ENCODE results near the gene MPO.

- TF ChIP-seq POLR2AphosphoS5 (IDR thresholded peaks at IDR 0.05; ENCODE audit: low read depth, low read length) (no peak), POLR2A (IDR thresholded peaks at IDR 0.05; ENCODE audit: low read depth, low read length) (no peak)
Measured at GRCh38 chr17:58282442-58282841, 1.7 kb upstream of the MPO start.

All from GM12892 (cell line).